HEK293 (cell line): ENCODE results near the gene SLC28A1.

Experiments
- CTCF ChIA-PET: fragments of 350-600 bp; formaldehyde crosslinking; extraction: SDS; loops from one replicate; lab custom pipeline; 2021; ENCODE audit warnings: antibody characterized with exemption; lab: Yijun Ruan, JAX
- POLR2A ChIA-PET: fragments of 300-600 bp; formaldehyde crosslinking; extraction: SDS; loops from one replicate; lab custom pipeline; 2020; ENCODE audit warnings: antibody characterized with exemption, inconsistent platforms; lab: Yijun Ruan, JAX
- H3K27ac ChIP-seq: fragments of 200-500 bp; sonication (Bioruptor generic); 2 replicates; pipeline ENCODE4 v1.5.1; 2014; ENCODE audit warnings: low read depth, low read length, control low read depth, inconsistent platforms; ENCODE audit errors: extremely low read depth
- H3K36me3 ChIP-seq, 2 experiments: fragments of 200-500 bp in 1 of 2; sonication (Bioruptor generic) in 1 of 2; 1 replicate in 1 of 2; 2 replicates in 1 of 2; pipeline ENCODE4 v1.5.1; 2014 to 2017; ENCODE audit warnings: inconsistent platforms in 2 of 2, low read length in 2 of 2; ENCODE audit not compliant: control insufficient read depth in 2 of 2, insufficient read depth in 1 of 2
- H3K4me1 ChIP-seq: fragments of 200-500 bp; sonication (Bioruptor generic); 2 replicates; pipeline ENCODE4 v1.5.1; 2014; ENCODE audit warnings: mild to moderate bottlenecking, low read length, inconsistent platforms; ENCODE audit not compliant: control insufficient read depth, insufficient read depth
- H3K4me3 ChIP-seq: 2 replicates; pipeline ENCODE4 v1.5.1; 2011; ENCODE audit warnings: low read depth, mild to moderate bottlenecking, control low read depth, low read length, moderate library complexity
- H3K9me3 ChIP-seq: fragments of 200-500 bp; sonication (Bioruptor generic); 2 replicates; pipeline ENCODE4 v1.5.1; 2014; ENCODE audit warnings: low read depth, low read length, inconsistent platforms; ENCODE audit not compliant: control insufficient read depth, insufficient read depth
- AEBP2 ChIP-seq: fragments of 450-650 bp; formaldehyde crosslinking; IDR thresholded peaks from 2 replicates; pipeline ENCODE4 v1.5.1; 2016; ENCODE audit warnings: missing biosample characterization, missing genetic modification characterization, borderline replicate concordance
- ATF2 ChIP-seq: fragments of 450-650 bp; formaldehyde crosslinking; IDR thresholded peaks from 2 replicates; pipeline ENCODE4 v1.5.1; 2016; ENCODE audit warnings: missing biosample characterization, missing genetic modification characterization, low read depth
- IKZF3 ChIP-seq: fragments of 450-650 bp; IDR thresholded peaks from 2 replicates; pipeline ENCODE4 v1.5.0; 2018; ENCODE audit warnings: missing biosample characterization, mild to moderate bottlenecking, missing genetic modification characterization, moderate library complexity
- KLF16 ChIP-seq: fragments of 450-650 bp; formaldehyde crosslinking; IDR thresholded peaks from 2 replicates; pipeline ENCODE4 v1.5.1; 2017; ENCODE audit warnings: missing biosample characterization, missing genetic modification characterization
- KLF8 ChIP-seq: fragments of 450-650 bp; formaldehyde crosslinking; IDR thresholded peaks from 2 replicates; pipeline ENCODE4 v1.5.1; 2016; ENCODE audit warnings: missing biosample characterization, missing genetic modification characterization
- PRDM1 ChIP-seq: fragments of 450-650 bp; formaldehyde crosslinking; IDR thresholded peaks from 2 replicates; pipeline ENCODE4; 2016; ENCODE audit warnings: missing biosample characterization, missing genetic modification characterization
- SETDB1 ChIP-seq: IDR thresholded peaks from one replicate; pipeline ENCODE4 v1.6.1; 2017; ENCODE audit warnings: mild to moderate bottlenecking, low read length, moderate library complexity, mixed read lengths; ENCODE audit not compliant: insufficient read length
- SP7 ChIP-seq: fragments of 450-650 bp; formaldehyde crosslinking; IDR thresholded peaks from 2 replicates; pipeline ENCODE4 v1.5.1; 2016; ENCODE audit warnings: missing biosample characterization, missing genetic modification characterization
- ZBTB17 ChIP-seq: fragments of 450-650 bp; formaldehyde crosslinking; IDR thresholded peaks from 2 replicates; pipeline ENCODE4 v1.5.1; 2016; ENCODE audit warnings: missing biosample characterization, missing genetic modification characterization
- ZBTB26 ChIP-seq: fragments of 450-650 bp; formaldehyde crosslinking; optimal IDR thresholded peaks from 2 replicates; pipeline ENCODE3; 2016; ENCODE audit warnings: missing biosample characterization, mild to moderate bottlenecking, missing genetic modification characterization
- ZIC2 ChIP-seq: fragments of 450-650 bp; formaldehyde crosslinking; IDR thresholded peaks from 2 replicates; pipeline ENCODE4 v1.5.1; 2016; ENCODE audit warnings: missing biosample characterization, missing genetic modification characterization
- ZNF121 ChIP-seq: fragments of 450-650 bp; formaldehyde crosslinking; IDR thresholded peaks from 2 replicates; pipeline ENCODE4 v1.5.1; 2016; ENCODE audit warnings: missing biosample characterization, missing genetic modification characterization
- ZNF174 ChIP-seq: fragments of 450-650 bp; formaldehyde crosslinking; IDR thresholded peaks from 2 replicates; pipeline ENCODE4 v1.5.0; 2017; ENCODE audit warnings: missing biosample characterization, mild to moderate bottlenecking, missing genetic modification characterization
- ZNF184 ChIP-seq: fragments of 450-650 bp; IDR thresholded peaks from 2 replicates; pipeline ENCODE4 v1.5.1; 2018; ENCODE audit warnings: missing biosample characterization, mild to moderate bottlenecking, missing genetic modification characterization
- ZNF221 ChIP-seq: fragments of 450-650 bp; formaldehyde crosslinking; IDR thresholded peaks from 2 replicates; pipeline ENCODE4 v1.5.1; 2017; ENCODE audit warnings: missing biosample characterization, missing genetic modification characterization, borderline replicate concordance
- ZNF239 ChIP-seq: fragments of 450-650 bp; formaldehyde crosslinking; IDR thresholded peaks from 2 replicates; pipeline ENCODE4 v1.5.1; 2016; ENCODE audit warnings: missing biosample characterization, missing genetic modification characterization
- ZNF335 ChIP-seq: fragments of 450-650 bp; formaldehyde crosslinking; conservative IDR thresholded peaks from 2 replicates; pipeline ENCODE4 v1.5.1; 2016; ENCODE audit warnings: missing biosample characterization, missing genetic modification characterization
- ZNF350 ChIP-seq: fragments of 450-650 bp; formaldehyde crosslinking; IDR thresholded peaks from 2 replicates; pipeline ENCODE4 v1.5.0; 2017; ENCODE audit warnings: missing biosample characterization, mild to moderate bottlenecking, missing genetic modification characterization
- ZNF394 ChIP-seq: fragments of 450-650 bp; formaldehyde crosslinking; IDR thresholded peaks from 2 replicates; pipeline ENCODE4 v1.5.1; 2016; ENCODE audit warnings: missing biosample characterization, missing genetic modification characterization, mild to moderate bottlenecking, moderate library complexity, borderline replicate concordance
- ZNF473 ChIP-seq: fragments of 450-650 bp; formaldehyde crosslinking; IDR thresholded peaks from 2 replicates; pipeline ENCODE4 v1.5.1; 2017; ENCODE audit warnings: missing biosample characterization, missing genetic modification characterization
- ZNF488 ChIP-seq: fragments of 450-650 bp; formaldehyde crosslinking; IDR thresholded peaks from 2 replicates; pipeline ENCODE4 v1.5.1; 2016; ENCODE audit warnings: missing biosample characterization, missing genetic modification characterization
- ZNF530 ChIP-seq: fragments of 450-650 bp; formaldehyde crosslinking; IDR thresholded peaks from 2 replicates; pipeline ENCODE4 v1.5.1; 2016; ENCODE audit warnings: low read depth, missing biosample characterization, missing genetic modification characterization
- ZNF621 ChIP-seq: fragments of 450-650 bp; formaldehyde crosslinking; IDR thresholded peaks from 2 replicates; pipeline ENCODE4 v1.5.1; 2017; ENCODE audit warnings: missing biosample characterization, missing genetic modification characterization
- ZNF629 ChIP-seq: fragments of 450-650 bp; formaldehyde crosslinking; IDR thresholded peaks from 2 replicates; pipeline ENCODE4 v1.5.1; 2017; ENCODE audit warnings: missing biosample characterization, missing genetic modification characterization
- ZNF692 ChIP-seq: fragments of 450-650 bp; formaldehyde crosslinking; IDR thresholded peaks from 2 replicates; pipeline ENCODE4 v1.5.1; 2016; ENCODE audit warnings: missing biosample characterization, missing genetic modification characterization
- ZNF701 ChIP-seq: fragments of 450-650 bp; formaldehyde crosslinking; IDR thresholded peaks from 2 replicates; pipeline ENCODE4 v1.5.1; 2016; ENCODE audit warnings: missing biosample characterization, missing genetic modification characterization
- ZNF704 ChIP-seq: fragments of 450-650 bp; formaldehyde crosslinking; IDR thresholded peaks from 2 replicates; pipeline ENCODE4 v1.5.1; 2016; ENCODE audit warnings: missing biosample characterization, missing genetic modification characterization
- ZNF785 ChIP-seq: fragments of 450-650 bp; formaldehyde crosslinking; IDR thresholded peaks from 2 replicates; pipeline ENCODE4 v1.5.1; 2016; ENCODE audit warnings: missing biosample characterization, missing genetic modification characterization

SLC28A1 gene

GRCh38 chr15:84914351-84914750 lies 29.9 kb downstream of the SLC28A1 start:
- peak overlapping the region; percentile 76 for H3K27ac ChIP-seq
- no peaks in the 10 kb centered on the region for H3K36me3 ChIP-seq
- H3K9me3 ChIP-seq = no peaks in the 10 kb centered on the region
- ChIA-PET CTCF (interaction anchor here (0.6 to 1.4 kb wide), 4 partner anchors 14 to 315 kb away, joined by 3 to 5 read pairs (median 4); no protein-coding TSS in a partner anchor), POLR2A (interaction anchor here (0.7 kb wide), 1 partner anchor 14 kb away, joined by 3 read pairs; no protein-coding TSS in a partner anchor)
- H3K4me1 ChIP-seq = peaks cover 16% of the 10 kb centered on the region
- TF ChIP-seq ZNF239 (tag by site-specific recombination) = no peak
- no peak for TF ChIP-seq ZNF704 (tag by site-specific recombination)
- TF ChIP-seq ZNF184 = no peak
- TF ChIP-seq ZNF621 (tag by site-specific recombination) = no peak
- TF ChIP-seq AEBP2 (tag by site-specific recombination) = no peak
- no peak for TF ChIP-seq KLF8 (tag by site-specific recombination)
- no peak for TF ChIP-seq ZNF785
- TF ChIP-seq ZBTB17 = no peak
- TF ChIP-seq ZNF488 = no peak
- TF ChIP-seq ZBTB26 (tag by site-specific recombination) = no peak
- TF ChIP-seq ZNF701 = no peak
- no peak for TF ChIP-seq ZNF174 (tag by site-specific recombination)
- no peak for TF ChIP-seq KLF16 (tag by site-specific recombination)
- TF ChIP-seq ZNF473 (tag by site-specific recombination) = no peak
- H3K4me3 ChIP-seq = no peak overlapping the region

GRCh38 chr15:84914909-84915605 lies 30.6 kb downstream of the SLC28A1 start:
- no peaks in the 10 kb centered on the region for H3K36me3 ChIP-seq
- no peaks in the 10 kb centered on the region for H3K9me3 ChIP-seq
- H3K4me3 ChIP-seq = no peak overlapping the region
- H3K27ac ChIP-seq = peak overlapping the region; percentile 76
- CTCF ChIA-PET = interaction anchor here (0.6 to 1.9 kb wide), 6 partner anchors 11 to 316 kb away, joined by 3 to 8 read pairs (median 5); no protein-coding TSS in a partner anchor
- peaks cover 16% of the 10 kb centered on the region for H3K4me1 ChIP-seq
- POLR2A ChIA-PET = interaction anchor here (0.7 kb wide), 1 partner anchor 13 kb away, joined by 3 read pairs; no protein-coding TSS in a partner anchor
- TF ChIP-seq ZNF350 (tag by site-specific recombination) = no peak
- TF ChIP-seq ZNF335 (tag by site-specific recombination) = peak; percentile 47
- no peak for TF ChIP-seq SETDB1
- no peak for TF ChIP-seq ZNF530 (tag by site-specific recombination)
- TF ChIP-seq ZIC2 (tag by site-specific recombination) = peak; percentile 89
- no peak for TF ChIP-seq ZNF221 (tag by site-specific recombination)
- peak; percentile 96 for TF ChIP-seq ZBTB17
- peak; percentile 84; the same call in 1 of the 2 replicates for TF ChIP-seq KLF8 (tag by site-specific recombination)
- peak; percentile 98 for TF ChIP-seq ATF2 (tag by site-specific recombination)
- TF ChIP-seq IKZF3 (tag by site-specific recombination) = peak; percentile 87
- TF ChIP-seq ZNF394 (tag by site-specific recombination) = peak; percentile 48
- TF ChIP-seq SP7 = peak; percentile 89
- no peak for TF ChIP-seq ZNF121 (tag by site-specific recombination)
- TF ChIP-seq ZNF692 (tag by site-specific recombination) = peak; percentile 95
- peak; percentile 68 for TF ChIP-seq PRDM1
- peak; percentile 95 for TF ChIP-seq ZNF629
